ENCODE measurements around the gene NCF2. TPM values are rescaled to one million over a fixed set of nuclear protein-coding genes. Genes with fewer than 3 reads are reported as not detected.

NCF2 gene
- total and polyA plus RNA-seq, 5 experiments from 2014 or later, result 0.91 to 3.4 (median 1.1) TPM; not detected in 1

DNA sequence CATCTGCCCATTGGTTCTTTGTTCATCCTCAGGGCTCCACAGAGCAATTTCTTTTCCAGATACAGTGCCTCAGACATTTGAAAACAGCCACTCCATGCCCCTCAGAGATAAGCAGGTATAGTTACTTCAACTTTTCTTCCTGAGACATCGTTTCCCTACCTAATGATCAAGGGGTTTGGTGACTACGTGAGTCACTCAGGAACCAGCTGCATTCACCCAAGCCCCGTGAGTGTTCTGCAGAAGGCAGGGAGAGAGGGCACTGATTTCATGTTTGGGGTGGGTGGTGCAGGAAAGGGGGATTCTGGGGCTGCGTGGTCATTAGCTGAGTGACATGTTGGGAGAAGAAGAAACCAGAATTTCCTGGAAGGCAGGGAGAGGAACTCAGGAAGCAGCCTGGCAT lies 25.0 kb downstream of the NCF2 start:
- POLR2A ChIA-PET, result no interaction called here
- peaks cover 10 to 20% (median 12%) of the 10 kb centered on the region in 4 donors for H3K4me1 Mint-ChIP-seq
- ATAC-seq (no peak), DNase-seq (no peak)
- H3K36me3 Mint-ChIP-seq, result peaks cover 0 to 4% (median 0%) of the 10 kb centered on the region in 3 donors
- no peaks in the 10 kb centered on the region for H3K9me3 Mint-ChIP-seq
- no peak overlapping the region for H3K27ac Mint-ChIP-seq
- no peak overlapping the region for H3K4me3 Mint-ChIP-seq
- peaks cover 0 to 4% (median 0%) of the 10 kb centered on the region in 5 donors for H3K27me3 Mint-ChIP-seq

GRCh38 chr1:183562701-183563100 lies 27.6 kb downstream of the NCF2 start:
- ATAC-seq (no peak), DNase-seq (no peak)
- POLR2A ChIA-PET, result interaction anchor here (0.6 kb wide), 1 partner anchor 10 kb away, joined by 3 read pairs; no protein-coding TSS in a partner anchor
- no peaks in the 10 kb centered on the region for H3K9me3 Mint-ChIP-seq
- peak overlapping the region in 1 of 10 donors; percentile 24 for H3K27ac Mint-ChIP-seq
- H3K4me3 Mint-ChIP-seq, result no peak overlapping the region
- H3K36me3 Mint-ChIP-seq, result peaks cover 0 to 13% (median 0%) of the 10 kb centered on the region in 3 donors
- H3K27me3 Mint-ChIP-seq, result no peaks in the 10 kb centered on the region
- H3K4me1 Mint-ChIP-seq, result peaks cover 5 to 9% (median 6%) of the 10 kb centered on the region in 4 donors

GRCh38 chr1:183559061-183559460 lies 31.2 kb downstream of the NCF2 start:
- H3K27me3 Mint-ChIP-seq, result no peaks in the 10 kb centered on the region
- DNase-seq, result no peak

DNA sequence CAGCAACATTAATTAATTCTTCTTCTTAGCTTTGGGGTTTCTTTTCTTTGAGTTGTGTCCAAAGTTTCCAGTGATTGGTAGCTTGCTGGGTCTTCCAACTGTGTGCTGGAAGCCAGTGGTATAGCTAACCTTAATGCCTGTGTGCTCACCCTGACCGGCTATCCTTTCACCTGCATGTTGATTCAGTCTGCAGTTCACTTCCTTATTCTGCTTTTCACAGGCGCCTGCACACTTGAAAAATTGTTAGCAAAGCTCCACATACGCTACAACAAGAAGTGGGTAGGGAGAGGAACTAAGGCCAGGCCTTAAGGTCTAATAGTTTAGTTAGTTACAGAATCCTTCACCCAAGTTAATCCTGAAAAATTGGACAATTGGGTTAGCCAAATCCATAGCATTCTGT lies 35.7 kb downstream of the NCF2 start:
- DNase-seq (no peak), ATAC-seq (no peak)
- POLR2A ChIA-PET, result no interaction called here
- Mint-ChIP-seq H3K4me3 (no peak overlapping the region), H3K4me1 (peaks cover 0 to 7% (median 1%) of the 10 kb centered on the region in 4 donors), H3K9me3 (no peaks in the 10 kb centered on the region), H3K27ac (peak overlapping the region in 6 of 10 donors; percentile 17 to 78 (median 34)), H3K36me3 (peaks cover 0 to 72% (median 12%) of the 10 kb centered on the region in 3 donors), H3K27me3 (no peaks in the 10 kb centered on the region)

More at GRCh38 chr1:183559061-183559460, 31.2 kb downstream of the NCF2 start:
- ATAC-seq, result no peak
- peaks cover 0 to 7% (median 0%) of the 10 kb centered on the region in 4 donors for H3K4me1 Mint-ChIP-seq
- no peak overlapping the region for H3K4me3 Mint-ChIP-seq
- no peaks in the 10 kb centered on the region for H3K9me3 Mint-ChIP-seq
- H3K27ac Mint-ChIP-seq, result peak overlapping the region in 3 of 10 donors; percentile 2 to 71 (median 7)
- POLR2A ChIA-PET, result no interaction called here
- H3K36me3 Mint-ChIP-seq, result peaks cover 0 to 33% (median 0%) of the 10 kb centered on the region in 3 donors

- no peak overlapping the region for H3K4me3 Mint-ChIP-seq
- POLR2A ChIA-PET, result no interaction called here
- H3K9me3 Mint-ChIP-seq, result no peaks in the 10 kb centered on the region
- H3K27me3 Mint-ChIP-seq, result no peaks in the 10 kb centered on the region
- DNase-seq (no peak), ATAC-seq (no peak)
- H3K27ac Mint-ChIP-seq, result peak overlapping the region in 7 of 10 donors; percentile 4 to 86 (median 43)
- peaks cover 0 to 76% (median 16%) of the 10 kb centered on the region in 3 donors for H3K36me3 Mint-ChIP-seq
- H3K4me1 Mint-ChIP-seq, result peaks cover 0 to 7% (median 1%) of the 10 kb centered on the region in 4 donors
Observed at GRCh38 chr1:183553764-183554163, 36.5 kb downstream of the NCF2 start.

DNA sequence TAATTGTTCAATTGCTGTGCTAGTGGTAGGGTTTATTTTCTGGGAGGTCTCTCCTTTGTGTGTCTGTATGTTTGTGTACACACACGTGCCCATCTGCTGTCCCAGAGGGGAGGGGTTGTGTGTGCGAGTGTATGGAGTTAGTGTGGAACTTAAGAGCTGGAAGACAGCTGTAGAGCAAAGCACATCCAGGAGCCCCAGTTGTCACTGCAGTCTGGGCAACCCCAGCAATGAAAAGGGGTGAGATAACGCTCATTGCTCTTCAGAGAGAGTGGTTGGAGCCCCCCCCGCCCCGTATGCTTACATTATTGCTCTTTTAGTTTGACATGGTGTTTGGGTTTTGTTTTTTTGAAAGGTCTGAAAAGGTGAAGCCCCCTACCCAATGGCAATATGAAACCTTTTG lies 36.9 kb downstream of the NCF2 start:
- ATAC-seq (no peak), DNase-seq (no peak)
- Mint-ChIP-seq H3K4me3 (no peak overlapping the region), H3K27me3 (no peaks in the 10 kb centered on the region), H3K36me3 (peaks cover 0 to 80% (median 16%) of the 10 kb centered on the region in 3 donors), H3K9me3 (no peaks in the 10 kb centered on the region), H3K4me1 (peaks cover 0 to 7% (median 2%) of the 10 kb centered on the region in 4 donors), H3K27ac (peak overlapping the region in 5 of 10 donors; percentile 33 to 78 (median 68))
- POLR2A ChIA-PET, result no interaction called here

- H3K36me3 Mint-ChIP-seq, result peaks cover 0 to 83% (median 16%) of the 10 kb centered on the region in 3 donors
- H3K4me3 Mint-ChIP-seq, result no peak overlapping the region
- H3K27ac Mint-ChIP-seq, result peak overlapping the region in 5 of 10 donors; percentile 19 to 78 (median 33)
- no peaks in the 10 kb centered on the region for H3K27me3 Mint-ChIP-seq
- H3K4me1 Mint-ChIP-seq, result peaks cover 0 to 7% (median 2%) of the 10 kb centered on the region in 4 donors
- POLR2A ChIA-PET, result no interaction called here
- no peaks in the 10 kb centered on the region for H3K9me3 Mint-ChIP-seq
- no peak for ATAC-seq
- no peak for DNase-seq
Observed at GRCh38 chr1:183552891-183553290, 37.4 kb downstream of the NCF2 start.

GRCh38 chr1:183552441-183552840 lies 37.8 kb downstream of the NCF2 start:
- H3K4me3 Mint-ChIP-seq, result no peak overlapping the region
- peaks cover 0 to 7% (median 2%) of the 10 kb centered on the region in 4 donors for H3K4me1 Mint-ChIP-seq
- POLR2A ChIA-PET, result no interaction called here
- H3K9me3 Mint-ChIP-seq, result no peaks in the 10 kb centered on the region
- ATAC-seq (no peak), DNase-seq (no peak)
- H3K36me3 Mint-ChIP-seq, result peaks cover 0 to 85% (median 18%) of the 10 kb centered on the region in 3 donors
- peak overlapping the region in 2 of 10 donors; percentile 33 to 78 for H3K27ac Mint-ChIP-seq
- H3K27me3 Mint-ChIP-seq, result no peaks in the 10 kb centered on the region

DNA sequence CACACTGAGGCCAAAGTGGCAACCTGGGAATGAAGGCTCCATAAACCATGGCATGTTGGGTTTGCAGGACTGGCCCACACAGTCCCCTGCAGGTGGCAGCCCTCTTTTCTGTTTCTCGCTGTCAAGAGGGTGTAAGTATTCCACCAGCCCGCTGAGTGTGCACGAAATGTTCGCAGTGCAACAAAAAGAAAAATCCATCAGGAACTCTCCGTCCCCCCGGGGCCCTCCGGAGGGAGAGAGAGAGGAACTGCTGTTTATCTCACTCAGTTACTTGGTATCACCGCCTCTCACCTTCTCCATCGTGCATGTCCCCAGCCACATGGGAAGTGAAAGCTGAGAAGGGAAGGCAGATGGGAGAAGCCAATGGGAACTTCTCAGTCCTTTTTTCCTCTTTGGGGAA lies 38.3 kb downstream of the NCF2 start:
- POLR2A ChIA-PET, result no interaction called here
- no peak for ATAC-seq
- peaks cover 0 to 7% (median 3%) of the 10 kb centered on the region in 4 donors for H3K4me1 Mint-ChIP-seq

DNA sequence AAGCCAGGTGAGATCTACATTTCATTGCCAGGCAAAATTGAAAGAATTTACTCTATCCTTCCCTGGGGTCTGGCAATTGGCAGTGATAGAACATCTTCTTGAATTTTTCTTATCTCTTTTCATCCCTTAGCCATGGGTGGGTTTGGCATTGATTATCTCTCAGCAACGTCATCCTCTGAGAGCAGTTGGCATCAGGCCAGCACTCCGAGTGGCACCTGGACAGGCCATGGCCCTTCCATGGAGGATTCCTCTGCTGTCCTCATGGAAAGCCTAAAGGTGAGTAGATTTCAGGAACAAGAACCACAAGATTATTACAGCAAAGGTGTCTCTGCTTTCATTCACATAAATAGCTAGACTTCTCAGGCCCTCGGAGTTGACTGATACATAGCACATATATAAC lies 39.3 kb downstream of the NCF2 start:
- Mint-ChIP-seq H3K27me3 (no peaks in the 10 kb centered on the region), H3K4me3 (no peak overlapping the region), H3K36me3 (peaks cover 0 to 93% (median 27%) of the 10 kb centered on the region in 3 donors), H3K27ac (peak overlapping the region in 8 of 10 donors; percentile 20 to 73 (median 50)), H3K4me1 (peaks cover 0 to 9% (median 3%) of the 10 kb centered on the region in 4 donors), H3K9me3 (no peaks in the 10 kb centered on the region)
- POLR2A ChIA-PET, result no interaction called here
- ATAC-seq (no peak), DNase-seq (no peak)

More for the DNA sequence above, 38.3 kb downstream of the NCF2 start:
- Mint-ChIP-seq H3K9me3 (no peaks in the 10 kb centered on the region), H3K27ac (peak overlapping the region in 1 of 10 donors; percentile 32), H3K36me3 (peaks cover 0 to 89% (median 23%) of the 10 kb centered on the region in 3 donors), H3K27me3 (no peaks in the 10 kb centered on the region), H3K4me3 (no peak overlapping the region)
- DNase-seq, result no peak

GRCh38 chr1:183548116-183548515 lies 42.1 kb downstream of the NCF2 start:
- Mint-ChIP-seq H3K27ac (peak overlapping the region in 3 of 10 donors; percentile 19 to 38 (median 31)), H3K27me3 (no peaks in the 10 kb centered on the region), H3K4me3 (no peak overlapping the region), H3K9me3 (no peaks in the 10 kb centered on the region), H3K4me1 (peaks cover 0 to 10% (median 1%) of the 10 kb centered on the region in 4 donors), H3K36me3 (peaks cover 3 to 96% (median 36%) of the 10 kb centered on the region in 3 donors)
- no peak for DNase-seq
- POLR2A ChIA-PET, result no interaction called here
- ATAC-seq, result no peak

DNA sequence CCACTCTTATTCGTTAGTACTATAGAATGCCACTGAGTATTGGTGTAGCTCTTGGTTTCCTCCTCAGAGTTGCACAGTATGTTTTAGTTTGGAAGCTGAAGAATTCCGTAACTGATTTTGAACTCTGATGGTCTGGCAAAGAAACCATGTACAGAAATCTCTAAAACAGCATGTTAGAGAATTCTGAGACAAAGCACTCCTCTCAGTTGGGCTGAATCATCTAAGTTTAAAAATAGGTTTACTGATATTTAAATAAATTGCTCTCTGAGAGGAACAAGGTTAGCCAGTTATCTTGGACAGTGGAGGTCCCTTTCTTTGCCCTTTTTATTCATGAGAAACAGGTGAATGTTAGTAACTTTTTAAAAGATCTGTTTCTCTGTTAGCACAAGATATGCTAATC lies 43.8 kb downstream of the NCF2 start:
- Mint-ChIP-seq H3K4me3 (no peak overlapping the region), H3K27ac (peak overlapping the region in 2 of 10 donors; percentile 15 to 74), H3K27me3 (no peaks in the 10 kb centered on the region), H3K9me3 (no peaks in the 10 kb centered on the region), H3K36me3 (peaks cover 3 to 92% (median 34%) of the 10 kb centered on the region in 3 donors), H3K4me1 (peaks cover 0 to 10% (median 6%) of the 10 kb centered on the region in 4 donors)
- POLR2A ChIA-PET, result no interaction called here
- no peak for ATAC-seq
- no peak for DNase-seq

DNA sequence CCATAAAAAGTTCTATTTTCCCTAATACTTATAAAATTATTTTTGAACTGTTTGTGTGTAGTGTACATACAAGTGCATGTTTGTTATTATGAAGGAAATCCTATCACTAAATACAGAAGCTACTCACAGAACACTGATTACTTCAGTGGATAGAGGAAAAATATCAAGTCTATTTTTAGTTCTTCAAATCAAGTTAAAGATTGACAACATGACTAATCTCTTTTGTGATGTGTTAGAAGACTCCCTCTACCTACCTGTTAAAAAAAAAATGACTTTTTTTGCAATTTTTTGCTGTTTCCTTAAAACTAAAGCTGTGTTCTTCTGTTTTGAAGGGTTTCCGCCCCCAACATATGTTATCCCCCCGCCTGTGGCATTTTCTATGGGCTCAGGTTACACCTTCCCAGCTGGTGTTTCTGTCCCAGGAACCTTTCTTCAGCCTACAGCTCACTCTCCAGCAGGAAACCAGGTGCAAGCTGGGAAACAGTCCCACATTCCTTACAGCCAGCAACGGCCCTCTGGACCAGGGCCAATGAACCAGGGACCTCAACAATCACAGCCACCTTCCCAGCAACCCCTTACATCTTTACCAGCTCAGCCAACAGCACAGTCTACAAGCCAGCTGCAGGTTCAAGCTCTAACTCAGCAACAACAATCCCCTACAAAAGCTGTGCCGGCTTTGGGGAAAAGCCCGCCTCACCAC lies 45.5 kb downstream of the NCF2 start:
- H3K4me1 Mint-ChIP-seq, result peaks cover 0 to 9% (median 6%) of the 10 kb centered on the region in 4 donors
- POLR2A ChIA-PET, result no interaction called here
- peaks cover 3 to 88% (median 29%) of the 10 kb centered on the region in 3 donors for H3K36me3 Mint-ChIP-seq
- H3K27ac Mint-ChIP-seq, result peak overlapping the region in 4 of 10 donors; percentile 3 to 89 (median 69)
- DNase-seq, result no peak
- no peaks in the 10 kb centered on the region for H3K9me3 Mint-ChIP-seq
- ATAC-seq, result no peak
- no peak overlapping the region for H3K4me3 Mint-ChIP-seq
- no peaks in the 10 kb centered on the region for H3K27me3 Mint-ChIP-seq
